A549 (cell line): ENCODE results near the gene CD37.

Experiments used
- CEBPB ChIP-seq, 2 experiments: fragments of >200 bp in 1 of 2; sonication (Bioruptor Twin) in 1 of 2; formaldehyde crosslinking in 1 of 2; IDR thresholded peaks; 2 replicates each; pipeline ENCODE4 v1.6.1; 2012 to 2016
- EP300 ChIP-seq, 2 experiments: fragments of >200 bp; sonication (Bioruptor Twin); formaldehyde crosslinking; IDR thresholded peaks; 2 replicates in 1 of 2; 3 replicates in 1 of 2; pipeline ENCODE4 v1.6.1; 2016 to 2017
- JUN ChIP-seq, 2 experiments: fragments of >200 bp; sonication (Bioruptor Twin); formaldehyde crosslinking; IDR thresholded peaks; 2 replicates in 1 of 2; 3 replicates in 1 of 2; pipeline ENCODE4 v1.6.1; 2016 to 2017
- JUNB ChIP-seq: fragments of >200 bp; sonication (Bioruptor Twin); formaldehyde crosslinking; IDR thresholded peaks from 2 replicates; pipeline ENCODE4 v1.6.1; 2016
- KDM1A ChIP-seq: fragments of 200-600 bp; sonication (generic); IDR thresholded peaks from 2 replicates; pipeline ENCODE4 v1.6.1; 2016; ENCODE audit warnings: low read depth, mild to moderate bottlenecking
- POLR2A ChIP-seq: IDR thresholded peaks from 2 replicates; pipeline ENCODE4 v1.6.1; 2012; ENCODE audit warnings: mild to moderate bottlenecking, low read length
- RAD21 ChIP-seq, 2 experiments: fragments of >200 bp in 1 of 2; sonication (Bioruptor Twin) in 1 of 2; formaldehyde crosslinking in 1 of 2; IDR thresholded peaks in 1 of 2; conservative IDR thresholded peaks in 1 of 2; 2 replicates in 1 of 2; 3 replicates in 1 of 2; pipeline ENCODE4 v1.6.1; 2012 to 2018; ENCODE audit warnings: inconsistent platforms in 1 of 2
- RCOR1 ChIP-seq: fragments of 150-350 bp; IDR thresholded peaks from 2 replicates; pipeline ENCODE4 v1.6.1; 2014; ENCODE audit warnings: antibody characterized with exemption, low read length, low read depth
- RFX5 ChIP-seq: fragments of 450-650 bp; IDR thresholded peaks from 2 replicates; pipeline ENCODE4 v1.7.1; 2014; ENCODE audit warnings: antibody characterized with exemption, mild to moderate bottlenecking, moderate library complexity
- ZC3H11A ChIP-seq: fragments of 450-650 bp; IDR thresholded peaks from 2 replicates; pipeline ENCODE4 v1.6.1; 2014; ENCODE audit warnings: antibody characterized with exemption, mild to moderate bottlenecking
- TF ChIP-seq, protein P1 (sequence below): fragments of >200 bp; sonication (Bioruptor Twin); formaldehyde crosslinking; IDR thresholded peaks from 3 replicates; pipeline ENCODE4 v1.5.1; 2016
- TF ChIP-seq, protein P2 (sequence below): fragments of 200-600 bp; sonication (generic); IDR thresholded peaks from 2 replicates; pipeline ENCODE4 v1.6.1; 2016; ENCODE audit warnings: antibody characterized with exemption, mild to moderate bottlenecking, moderate library complexity

DNA sequence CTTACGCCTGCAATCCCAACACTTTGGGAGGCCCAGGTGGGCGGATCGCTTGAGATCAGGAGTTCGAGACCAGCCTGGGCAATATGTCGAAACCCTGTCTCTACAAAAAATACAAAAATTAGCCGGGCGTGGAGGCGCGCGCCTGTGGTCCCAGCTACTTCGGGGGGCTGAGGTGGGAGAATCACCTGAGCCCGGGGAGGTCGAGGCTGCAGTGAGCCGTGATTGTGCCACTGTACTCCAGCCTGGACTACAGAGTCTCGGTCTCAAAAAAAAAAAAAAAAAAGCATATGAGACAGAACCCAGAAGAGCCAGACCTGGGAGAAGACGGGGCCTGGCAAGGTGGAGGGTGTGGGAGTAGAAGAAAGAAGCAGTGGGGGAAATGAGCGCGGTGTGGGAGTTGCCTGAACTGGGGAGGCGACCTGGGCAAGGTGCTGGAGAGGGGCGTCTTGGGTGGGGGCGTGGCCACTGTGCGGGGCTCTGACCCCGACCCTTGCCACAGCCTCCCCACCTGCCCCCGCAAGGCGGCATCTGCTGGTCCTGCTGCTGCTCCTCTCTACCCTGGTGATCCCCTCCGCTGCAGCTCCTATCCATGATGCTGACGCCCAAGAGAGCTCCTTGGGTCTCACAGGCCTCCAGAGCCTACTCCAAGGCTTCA is 29.0 kb downstream of the CD37 start:
- no peak for TF ChIP-seq EP300 (IDR thresholded peaks at IDR 0.05)
- TF ChIP-seq, protein P1, sequence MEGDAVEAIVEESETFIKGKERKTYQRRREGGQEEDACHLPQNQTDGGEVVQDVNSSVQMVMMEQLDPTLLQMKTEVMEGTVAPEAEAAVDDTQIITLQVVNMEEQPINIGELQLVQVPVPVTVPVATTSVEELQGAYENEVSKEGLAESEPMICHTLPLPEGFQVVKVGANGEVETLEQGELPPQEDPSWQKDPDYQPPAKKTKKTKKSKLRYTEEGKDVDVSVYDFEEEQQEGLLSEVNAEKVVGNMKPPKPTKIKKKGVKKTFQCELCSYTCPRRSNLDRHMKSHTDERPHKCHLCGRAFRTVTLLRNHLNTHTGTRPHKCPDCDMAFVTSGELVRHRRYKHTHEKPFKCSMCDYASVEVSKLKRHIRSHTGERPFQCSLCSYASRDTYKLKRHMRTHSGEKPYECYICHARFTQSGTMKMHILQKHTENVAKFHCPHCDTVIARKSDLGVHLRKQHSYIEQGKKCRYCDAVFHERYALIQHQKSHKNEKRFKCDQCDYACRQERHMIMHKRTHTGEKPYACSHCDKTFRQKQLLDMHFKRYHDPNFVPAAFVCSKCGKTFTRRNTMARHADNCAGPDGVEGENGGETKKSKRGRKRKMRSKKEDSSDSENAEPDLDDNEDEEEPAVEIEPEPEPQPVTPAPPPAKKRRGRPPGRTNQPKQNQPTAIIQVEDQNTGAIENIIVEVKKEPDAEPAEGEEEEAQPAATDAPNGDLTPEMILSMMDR, result no peak
- TF ChIP-seq JUNB, result no peak
- no peak for TF ChIP-seq RFX5
- no peak for TF ChIP-seq KDM1A
- no peak for TF ChIP-seq RCOR1
- TF ChIP-seq, protein P2, sequence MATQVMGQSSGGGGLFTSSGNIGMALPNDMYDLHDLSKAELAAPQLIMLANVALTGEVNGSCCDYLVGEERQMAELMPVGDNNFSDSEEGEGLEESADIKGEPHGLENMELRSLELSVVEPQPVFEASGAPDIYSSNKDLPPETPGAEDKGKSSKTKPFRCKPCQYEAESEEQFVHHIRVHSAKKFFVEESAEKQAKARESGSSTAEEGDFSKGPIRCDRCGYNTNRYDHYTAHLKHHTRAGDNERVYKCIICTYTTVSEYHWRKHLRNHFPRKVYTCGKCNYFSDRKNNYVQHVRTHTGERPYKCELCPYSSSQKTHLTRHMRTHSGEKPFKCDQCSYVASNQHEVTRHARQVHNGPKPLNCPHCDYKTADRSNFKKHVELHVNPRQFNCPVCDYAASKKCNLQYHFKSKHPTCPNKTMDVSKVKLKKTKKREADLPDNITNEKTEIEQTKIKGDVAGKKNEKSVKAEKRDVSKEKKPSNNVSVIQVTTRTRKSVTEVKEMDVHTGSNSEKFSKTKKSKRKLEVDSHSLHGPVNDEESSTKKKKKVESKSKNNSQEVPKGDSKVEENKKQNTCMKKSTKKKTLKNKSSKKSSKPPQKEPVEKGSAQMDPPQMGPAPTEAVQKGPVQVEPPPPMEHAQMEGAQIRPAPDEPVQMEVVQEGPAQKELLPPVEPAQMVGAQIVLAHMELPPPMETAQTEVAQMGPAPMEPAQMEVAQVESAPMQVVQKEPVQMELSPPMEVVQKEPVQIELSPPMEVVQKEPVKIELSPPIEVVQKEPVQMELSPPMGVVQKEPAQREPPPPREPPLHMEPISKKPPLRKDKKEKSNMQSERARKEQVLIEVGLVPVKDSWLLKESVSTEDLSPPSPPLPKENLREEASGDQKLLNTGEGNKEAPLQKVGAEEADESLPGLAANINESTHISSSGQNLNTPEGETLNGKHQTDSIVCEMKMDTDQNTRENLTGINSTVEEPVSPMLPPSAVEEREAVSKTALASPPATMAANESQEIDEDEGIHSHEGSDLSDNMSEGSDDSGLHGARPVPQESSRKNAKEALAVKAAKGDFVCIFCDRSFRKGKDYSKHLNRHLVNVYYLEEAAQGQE, result no peak
- TF ChIP-seq POLR2A, result no peak
- TF ChIP-seq ZC3H11A, result no peak
- TF ChIP-seq RAD21 (conservative IDR thresholded peaks at IDR 0.05 in 1 of 2, IDR thresholded peaks at IDR 0.05 in 1 of 2), result no peak
- TF ChIP-seq CEBPB (IDR thresholded peaks at IDR 0.05), result peak in 1 of 2 experiments; percentile 75; a peak in 2 of 4 replicates
- no peak for TF ChIP-seq JUN (IDR thresholded peaks at IDR 0.05)
